Hematopoietic multipotent progenitor cell treated with erythropoietin and hydrocortisone succinate and interleukin-3 and kit ligand, for 8 days (in vitro differentiated cells): ENCODE measurements around the gene PITPNM1.
"Not testable (repeated sequence)": the region's sequence is repeated elsewhere in the genome, so short reads cannot be mapped to it uniquely, and the experiment has no call there.

Source experiments
- DNase-seq: peaks from one replicate; pipeline ENCODE4 v3.0.0-alpha.2; 2015

PITPNM1 gene

DNA sequence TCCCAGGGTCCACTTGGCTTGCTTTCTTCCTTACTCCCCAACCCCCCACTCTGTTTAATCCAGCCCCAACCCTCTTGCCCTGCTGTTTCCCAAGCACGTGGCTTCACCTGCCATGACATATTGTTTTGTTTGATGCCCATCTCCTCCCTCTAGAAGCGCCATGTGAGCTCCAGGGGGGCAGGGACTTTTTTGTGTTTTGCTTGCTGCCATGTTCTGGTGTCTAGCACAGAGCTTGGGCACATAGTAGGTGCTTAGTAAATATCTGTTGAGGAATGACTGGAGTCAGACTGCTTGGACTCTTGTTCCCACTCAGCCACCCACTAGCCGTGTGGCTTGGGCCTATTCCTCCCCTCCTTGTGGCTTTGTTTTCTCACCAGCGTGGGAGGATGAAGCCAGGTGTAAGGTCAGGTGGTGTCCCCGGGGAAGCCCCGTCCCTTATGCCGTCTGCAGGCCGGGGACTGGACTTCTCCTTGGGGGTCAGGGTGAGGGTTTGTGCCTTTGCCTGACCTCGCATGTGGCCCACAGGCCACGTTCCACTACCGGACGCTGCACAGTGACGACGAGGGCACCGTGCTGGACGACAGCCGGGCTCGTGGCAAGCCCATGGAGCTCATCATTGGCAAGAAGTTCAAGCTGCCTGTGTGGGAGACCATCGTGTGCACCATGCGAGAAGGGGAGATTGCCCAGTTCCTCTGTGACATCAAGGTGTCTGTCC, 18.5 kb downstream of the PITPNM1 start:
- DNase-seq, result no peak

DNA sequence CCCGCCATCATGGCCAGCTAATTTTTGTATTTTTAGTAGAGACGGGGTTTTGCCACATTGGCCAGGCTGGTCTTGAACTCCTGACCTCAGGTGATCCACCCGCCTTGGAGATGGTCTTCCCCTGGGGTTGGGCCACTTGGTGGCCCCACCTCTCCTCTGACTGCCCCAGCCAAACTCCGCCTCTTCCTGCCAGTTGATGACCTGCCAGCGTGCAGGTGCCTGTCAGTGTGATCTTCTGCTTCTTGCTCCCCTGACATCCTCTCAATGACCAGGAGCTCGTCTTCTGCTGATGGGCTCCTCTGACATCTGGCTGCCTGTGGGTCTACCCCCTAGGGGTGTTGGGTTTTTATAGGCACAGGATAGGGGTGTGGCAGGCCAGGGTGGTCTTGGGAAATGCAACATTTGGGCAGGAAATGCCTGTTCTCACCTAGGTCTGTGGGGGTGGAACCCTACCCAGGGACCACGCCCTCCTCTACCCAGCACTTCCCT, 19.2 kb downstream of the PITPNM1 start:
- not testable (repeated sequence) for DNase-seq

DNA sequence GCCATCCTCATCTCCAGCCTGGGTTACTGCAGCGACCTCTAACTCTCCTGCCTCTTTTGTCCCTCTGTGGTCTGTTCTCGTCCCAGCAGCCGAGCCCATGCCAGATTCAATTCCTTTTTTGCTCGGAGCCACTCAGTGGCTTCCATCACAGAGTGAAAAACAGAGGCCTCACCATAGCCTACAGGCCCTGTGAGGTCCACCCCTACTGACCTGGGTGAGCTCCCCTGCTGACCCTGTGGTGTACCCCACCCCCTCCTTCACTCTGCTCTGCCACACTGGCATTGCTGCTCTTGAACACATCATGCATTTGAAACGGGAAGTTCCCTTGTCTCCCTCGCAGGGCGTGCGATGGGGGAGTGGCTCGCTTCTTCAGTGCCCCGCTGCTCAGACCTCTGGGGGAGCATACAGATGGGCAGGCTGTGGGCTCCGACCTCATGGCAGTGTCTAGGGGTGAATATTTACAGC, 20.3 kb downstream of the PITPNM1 start:
- peak; percentile 41 for DNase-seq

DNA sequence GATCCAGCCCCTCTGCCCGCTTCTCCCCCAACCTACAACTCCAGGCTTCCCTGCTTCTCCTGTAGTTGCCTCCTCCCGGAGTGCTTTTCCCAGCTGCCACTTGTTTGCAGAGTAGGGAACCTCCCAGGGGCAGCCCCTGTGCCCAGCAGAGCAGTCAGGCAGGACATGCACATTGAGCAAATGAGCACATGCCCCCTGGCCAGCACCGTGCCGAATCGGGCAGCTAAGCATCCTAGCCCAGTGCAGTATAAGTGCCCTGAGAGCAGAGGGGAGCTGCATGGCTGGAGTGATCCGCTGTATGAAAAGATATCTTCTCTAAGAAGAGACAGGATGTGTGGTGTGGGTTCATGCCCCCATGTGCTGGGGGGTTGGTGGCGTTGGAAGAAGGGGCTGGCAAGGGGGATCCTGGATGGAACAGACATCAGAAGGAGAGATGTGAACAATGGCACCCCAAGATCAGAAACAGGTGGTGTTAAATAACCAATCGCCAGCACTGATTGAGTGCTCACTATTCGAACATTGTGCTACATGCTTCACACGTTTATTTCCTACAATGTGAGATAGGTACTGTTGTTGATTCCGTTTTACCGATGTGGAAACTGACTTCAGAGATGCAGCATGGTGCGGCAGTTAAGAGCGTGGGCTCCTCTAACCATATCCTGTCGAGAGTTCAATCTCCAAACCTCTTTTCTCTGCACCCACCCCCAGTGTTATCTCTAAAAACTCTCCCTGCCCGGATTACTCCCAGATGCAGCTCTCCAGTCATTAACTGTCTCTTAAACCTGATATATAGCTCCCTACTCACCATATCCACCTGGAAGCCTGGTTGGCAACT, 21.1 kb downstream of the PITPNM1 start:
- peak; percentile 25 for DNase-seq

DNA sequence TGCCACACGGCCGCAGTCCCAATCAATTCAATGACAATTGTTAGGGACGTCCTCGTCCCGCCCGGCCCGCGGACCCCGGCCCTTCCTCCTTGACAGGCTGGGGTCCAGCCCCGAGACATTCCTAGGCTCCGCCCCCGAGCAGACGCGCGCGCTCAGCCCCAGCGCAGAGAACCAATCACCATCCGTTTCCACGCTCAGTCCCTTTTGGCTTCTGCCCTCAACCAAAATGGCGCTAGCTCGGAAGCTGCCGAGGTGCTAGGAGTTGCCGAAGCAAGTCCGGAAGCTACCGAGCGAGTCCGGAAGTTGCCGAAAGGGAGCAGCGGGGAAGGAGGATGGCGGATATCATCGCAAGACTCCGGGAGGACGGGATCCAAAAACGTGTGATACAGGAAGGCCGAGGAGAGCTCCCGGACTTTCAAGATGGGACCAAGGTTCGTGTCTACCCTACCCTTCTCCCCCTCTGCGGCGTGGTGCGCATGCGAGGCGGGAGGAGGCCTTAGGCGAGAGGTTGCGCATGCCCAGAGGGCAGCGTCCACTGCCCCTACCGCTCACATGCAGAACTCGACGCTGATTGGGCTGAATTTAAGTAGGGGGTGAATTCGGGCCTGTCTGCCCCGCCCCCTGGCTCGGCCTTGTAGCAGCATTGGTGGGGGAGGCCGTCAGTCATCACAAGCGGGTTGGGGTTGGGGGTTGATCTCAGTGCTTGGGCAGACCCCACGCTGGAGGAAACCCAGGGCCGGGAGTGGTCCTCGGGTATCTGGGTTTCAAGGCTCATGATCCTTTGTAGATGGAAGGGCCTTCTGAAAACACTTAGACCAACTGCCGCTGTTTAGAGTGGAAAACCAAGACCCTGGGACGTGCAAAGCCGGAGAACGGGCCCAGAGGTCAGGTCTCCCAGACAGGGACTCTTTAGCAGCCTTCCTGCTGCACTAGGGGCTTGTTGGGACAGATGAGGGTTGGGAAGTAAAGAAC, 22.1 kb downstream of the PITPNM1 start, which contains the start of gene AIP:
AIP (plus strand) TSS at position 200 of the 972 bp plus-strand sequence; CDS start at position 333, 133 bp downstream.
- DNase-seq, result peak; percentile 99

DNA sequence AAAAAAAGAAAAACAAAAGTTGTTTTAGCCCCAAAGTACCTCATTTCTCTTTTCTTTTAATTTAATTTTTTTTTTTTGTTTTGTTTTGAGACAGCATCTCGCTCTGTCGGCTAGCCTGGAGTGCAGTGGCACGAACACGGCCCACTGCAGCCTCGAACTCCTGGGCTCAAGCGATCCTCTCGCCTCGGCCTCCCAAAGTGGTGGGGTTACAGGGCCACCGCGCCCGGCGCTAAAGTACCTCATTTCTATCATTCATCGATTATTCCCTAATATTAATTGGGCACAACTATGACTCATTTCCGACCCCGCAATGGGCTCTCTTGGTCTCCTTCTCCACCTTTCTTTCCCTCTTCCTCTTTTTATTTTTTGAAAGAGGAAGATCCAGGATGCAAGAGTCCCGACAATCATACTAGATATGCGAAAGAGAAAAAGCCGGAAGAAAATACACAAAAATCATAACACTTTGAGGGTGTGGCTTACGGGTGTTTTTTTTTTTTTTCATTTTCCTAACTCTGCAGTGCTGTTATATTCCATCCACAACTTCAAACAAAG, 22.8 kb downstream of the PITPNM1 start:
- no peak for DNase-seq

DNA sequence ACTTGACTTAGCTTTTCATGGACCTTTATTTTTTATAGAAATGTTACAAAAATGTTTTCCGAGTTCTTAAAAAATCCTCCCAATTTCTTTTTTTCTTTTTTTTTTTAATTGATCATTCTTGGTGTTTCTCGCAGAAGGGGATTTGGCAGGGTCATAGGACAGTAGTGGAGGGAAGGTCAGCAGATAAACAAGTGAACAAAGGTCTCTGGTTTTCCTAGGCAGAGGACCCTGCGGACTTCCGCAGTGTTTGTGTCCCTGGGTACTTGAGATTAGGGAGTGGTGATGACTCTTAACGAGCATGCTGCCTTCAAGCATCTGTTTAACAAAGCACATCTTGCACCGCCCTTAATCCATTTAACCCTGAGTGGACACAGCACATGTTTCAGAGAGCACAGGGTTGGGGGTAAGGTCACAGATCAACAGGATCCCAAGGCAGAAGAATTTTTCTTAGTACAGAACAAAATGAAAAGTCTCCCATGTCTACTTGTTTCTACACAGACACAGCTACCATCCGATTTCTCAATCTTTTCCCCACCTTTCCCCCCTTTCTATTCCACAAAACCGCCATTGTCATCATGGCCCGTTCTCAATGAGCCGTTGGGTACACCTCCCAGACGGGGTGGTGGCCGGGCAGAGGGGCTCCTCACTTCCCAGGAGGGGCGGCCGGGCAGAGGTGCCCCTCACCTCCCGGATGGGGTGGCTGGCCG, 27.7 kb downstream of the PITPNM1 start:
- not testable (repeated sequence) for DNase-seq

DNA sequence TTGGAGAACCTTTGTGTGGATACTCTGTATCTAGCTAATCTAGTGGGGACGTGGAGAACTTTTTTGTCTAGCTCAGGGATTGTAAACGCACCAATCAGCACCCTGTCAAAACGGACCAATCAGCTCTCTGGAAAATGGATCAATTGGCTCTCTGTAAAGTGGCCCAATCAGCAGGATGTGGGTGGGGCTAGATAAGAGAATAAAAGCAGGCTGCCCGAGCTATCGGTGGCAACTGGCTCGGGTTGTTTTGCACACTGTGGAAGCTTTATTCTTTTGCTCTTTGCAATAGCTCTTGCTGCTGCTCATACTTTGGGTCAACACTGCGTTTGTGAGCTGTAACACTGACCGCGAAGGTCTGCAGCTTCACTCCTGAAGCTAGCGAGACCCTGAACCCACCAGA, 28.5 kb downstream of the PITPNM1 start:
- peak; percentile 28 for DNase-seq

DNA sequence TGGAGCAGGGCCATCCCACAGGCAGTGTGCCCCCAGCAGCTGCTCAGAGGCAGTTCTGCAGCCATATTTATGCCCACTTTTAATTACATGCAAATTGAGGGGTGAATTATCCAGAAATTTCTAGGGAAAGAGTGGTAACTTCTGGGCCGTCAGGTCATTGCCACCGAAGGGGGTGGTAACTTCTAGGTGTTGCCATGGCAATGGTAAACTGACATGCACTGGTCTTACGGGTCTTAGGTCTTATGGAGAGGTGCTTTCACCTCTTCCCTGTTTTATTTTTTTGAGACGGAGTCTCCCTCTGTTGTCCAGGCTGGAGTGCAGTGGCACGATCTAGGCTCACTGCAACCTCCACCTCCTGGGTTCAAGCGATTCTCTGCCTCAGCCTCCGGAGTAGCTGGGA, 32.3 kb downstream of the PITPNM1 start:
- no peak for DNase-seq

DNA sequence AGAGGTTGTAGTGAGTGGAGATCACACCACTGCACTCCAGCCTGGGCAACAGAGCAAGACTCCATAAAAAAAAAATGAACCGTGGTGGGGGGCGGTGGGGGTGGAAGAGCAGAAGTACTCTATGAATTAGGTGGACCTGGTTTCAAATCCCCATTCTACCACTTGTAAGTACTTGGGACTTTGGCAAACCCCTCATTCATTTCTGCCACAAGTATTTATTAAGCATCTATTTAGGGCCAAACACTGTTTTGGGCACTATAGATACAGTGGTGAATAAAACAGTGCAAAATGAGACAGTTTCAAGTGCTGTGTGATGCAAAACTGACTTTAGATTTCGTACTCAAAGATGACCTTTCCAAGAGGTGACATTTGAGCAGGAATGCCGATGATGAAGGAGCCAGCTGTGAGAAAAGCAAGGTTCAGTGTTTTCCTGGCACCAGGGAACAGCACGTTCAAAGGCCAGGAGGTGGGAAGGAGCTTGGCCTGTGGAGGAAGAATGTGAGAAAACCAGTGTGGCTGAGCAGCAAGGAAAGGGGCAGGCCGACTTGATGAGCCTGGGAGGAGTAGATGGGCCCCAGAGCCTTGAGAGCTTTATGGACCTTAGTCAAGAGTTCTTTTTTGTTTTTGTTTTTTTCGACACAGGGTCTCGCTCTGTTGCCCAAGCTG, 34.7 kb downstream of the PITPNM1 start:
- DNase-seq, result no peak

DNA sequence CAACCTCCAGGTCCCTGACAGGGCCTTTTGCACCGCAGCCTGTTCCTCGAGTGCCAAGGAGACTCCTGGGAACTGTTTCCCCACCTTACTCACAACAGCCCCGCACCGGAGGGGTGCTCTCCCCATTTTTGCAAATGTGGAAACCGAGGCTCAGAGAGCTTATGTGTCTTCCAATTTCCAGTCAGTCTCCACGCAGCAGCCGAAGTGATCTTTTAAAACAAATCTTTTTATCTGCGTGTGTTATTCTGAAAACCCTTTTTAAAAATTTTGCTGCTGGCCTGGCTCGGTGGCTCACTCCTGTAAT, 35.7 kb downstream of the PITPNM1 start:
- DNase-seq, result no peak

DNA sequence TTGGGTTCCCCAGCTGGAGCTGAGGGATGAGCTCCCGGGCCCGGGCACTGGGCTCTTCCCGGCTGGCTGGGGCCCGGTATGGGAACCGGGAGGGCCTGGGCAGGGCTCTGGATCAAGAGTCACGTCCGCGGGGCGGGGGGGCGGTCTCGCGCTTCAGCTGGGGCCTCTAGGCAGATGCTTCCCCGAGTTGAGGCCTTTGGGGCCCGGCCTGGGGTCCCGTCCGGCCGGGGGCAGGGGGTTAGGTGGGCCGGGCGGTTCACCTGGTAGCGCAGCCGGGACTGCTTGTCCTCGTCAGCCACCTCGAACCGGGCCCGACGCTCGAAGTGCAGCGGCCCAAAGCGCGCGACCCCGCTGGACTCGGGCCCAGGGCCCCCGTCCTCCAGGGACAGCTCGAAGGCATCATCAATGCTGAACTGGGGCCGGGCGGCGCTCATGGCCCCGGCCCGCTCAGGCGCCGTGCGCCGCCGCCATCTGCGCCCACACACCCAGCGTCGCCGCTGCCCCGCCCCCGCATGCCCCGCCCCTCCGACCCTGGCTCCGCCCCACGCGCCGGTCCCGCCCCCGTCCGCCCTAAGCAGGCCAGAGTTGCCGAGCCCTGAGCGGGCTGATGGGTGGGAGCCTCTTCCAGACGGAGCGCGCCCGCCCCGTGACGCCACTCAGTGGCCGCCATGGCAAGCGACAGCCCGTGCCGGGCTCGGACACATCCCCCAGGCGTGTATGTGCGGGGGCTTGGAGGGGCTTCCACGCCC, 36.2 kb downstream of the PITPNM1 start, which contains the start of gene TMEM134:
TMEM134 (minus strand) TSS at position 493 of the 749 bp plus-strand sequence; CDS start at position 434, 59 bp downstream.
- peak; percentile 91 for DNase-seq

DNA sequence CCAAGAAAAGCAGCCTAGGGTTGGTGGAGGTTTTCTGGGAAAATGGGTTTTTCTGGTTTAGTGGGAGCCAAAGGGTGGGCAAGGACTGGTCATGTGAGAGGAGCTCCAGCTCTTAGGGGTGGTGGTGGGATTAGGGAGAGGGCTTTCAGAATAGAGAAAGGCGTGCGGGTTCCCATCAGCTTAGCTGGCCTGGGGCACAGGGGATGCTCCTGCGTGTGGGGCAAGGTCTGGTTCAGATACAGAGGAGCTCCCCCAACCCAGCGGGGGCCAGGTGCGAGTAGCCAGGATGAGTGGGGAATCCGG, 36.8 kb downstream of the PITPNM1 start:
- DNase-seq, result no peak

DNA sequence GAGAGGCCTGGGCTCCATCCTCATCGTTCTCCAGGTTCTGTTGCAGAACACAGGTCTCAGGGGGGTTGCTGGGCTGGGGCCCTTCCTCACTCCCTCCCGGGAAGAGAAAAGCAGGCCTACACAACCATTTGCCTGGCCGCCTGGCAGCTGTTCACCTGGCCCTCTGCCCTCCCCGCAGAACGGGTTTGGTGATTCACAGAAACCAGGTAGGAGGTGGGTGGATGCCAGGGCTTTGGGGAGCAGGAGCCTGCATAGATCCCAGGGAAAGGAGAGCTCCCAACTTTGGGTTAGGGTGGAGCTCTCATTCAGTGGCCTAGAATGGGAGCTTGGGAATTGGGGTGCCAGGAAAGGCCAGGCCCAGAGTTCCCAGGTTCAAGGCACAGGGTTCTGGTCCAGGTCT, 37.1 kb downstream of the PITPNM1 start:
- DNase-seq, result no peak

DNA sequence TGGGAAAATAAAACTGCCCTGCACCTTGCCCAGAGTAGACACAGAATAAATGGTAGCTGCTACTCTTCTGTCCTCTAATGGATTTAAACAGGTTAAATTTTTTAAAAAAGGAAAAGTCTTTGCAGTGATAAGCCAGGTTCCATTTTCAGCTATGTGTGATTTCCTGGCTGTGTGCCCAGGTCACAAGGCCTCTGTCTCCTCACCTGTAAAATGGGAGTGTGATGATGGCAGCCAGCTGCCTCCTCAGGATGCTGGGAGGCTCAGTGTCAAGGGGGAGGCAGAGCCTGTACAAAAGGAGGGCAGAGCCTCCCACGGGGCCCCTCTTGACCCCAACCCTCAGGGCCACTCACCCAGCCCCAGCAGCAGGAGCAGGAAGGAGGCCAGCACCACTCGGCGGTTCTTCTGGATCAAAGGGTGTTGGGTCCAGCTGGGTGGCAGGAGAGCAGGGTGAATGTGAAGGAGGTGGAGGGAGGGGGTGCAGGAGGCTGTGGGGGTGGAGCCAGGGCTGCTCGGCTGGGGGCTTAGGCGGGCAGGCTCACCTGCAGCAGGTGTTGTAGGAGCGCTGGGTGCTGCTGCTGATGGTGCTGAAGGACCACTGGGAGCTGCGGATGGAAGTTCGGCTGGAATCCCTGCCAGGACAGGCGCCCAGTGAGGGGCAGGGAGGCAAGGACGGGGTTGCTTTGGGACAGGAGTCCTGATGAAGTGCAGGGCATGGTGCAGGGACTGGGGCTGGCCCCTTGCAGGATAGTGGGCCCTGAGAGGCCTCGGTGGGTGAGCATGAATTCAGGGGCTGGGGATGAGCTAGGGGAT, 38.0 kb downstream of the PITPNM1 start:
- no peak for DNase-seq

DNA sequence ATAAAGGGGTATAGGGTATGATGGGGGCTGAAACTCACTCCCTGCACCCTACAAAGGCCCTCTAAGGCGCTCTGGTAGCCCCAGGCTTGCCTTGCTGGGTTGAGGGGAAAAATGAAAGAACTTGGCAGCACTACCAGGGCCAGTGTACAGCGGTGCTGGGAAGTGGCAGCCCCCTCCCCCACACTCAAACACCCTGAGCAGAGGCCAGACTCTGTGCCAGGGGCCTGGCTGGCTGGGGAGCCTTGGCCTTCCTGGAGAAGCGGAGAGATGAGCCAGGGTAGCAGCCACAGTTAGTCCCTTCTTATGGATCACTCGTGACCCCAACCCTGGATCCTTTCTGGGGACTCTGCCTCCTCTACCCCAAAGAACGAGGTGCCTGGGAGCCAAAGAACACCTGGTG, 38.8 kb downstream of the PITPNM1 start:
- DNase-seq, result no peak

DNA sequence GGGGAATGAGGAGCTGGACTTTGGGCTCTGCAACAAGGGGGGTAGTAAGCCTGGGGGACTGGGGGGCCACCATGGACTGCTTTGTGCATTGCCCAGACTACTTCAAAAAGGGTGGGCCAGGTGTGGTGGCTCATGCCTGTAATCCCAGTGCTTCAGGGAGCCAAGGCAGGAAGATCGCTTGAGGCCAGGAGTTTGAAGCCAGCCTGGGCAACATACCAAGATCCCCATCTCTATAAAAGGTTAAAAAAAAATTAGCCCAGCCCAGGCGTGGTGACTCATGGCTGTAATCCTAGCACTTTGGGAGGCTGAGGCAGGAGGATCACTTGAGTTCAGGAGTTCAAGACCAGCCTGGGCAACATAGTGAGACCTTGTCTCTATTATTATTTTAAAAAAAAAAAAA, 39.6 kb downstream of the PITPNM1 start:
- DNase-seq, result peak; percentile 53

DNA sequence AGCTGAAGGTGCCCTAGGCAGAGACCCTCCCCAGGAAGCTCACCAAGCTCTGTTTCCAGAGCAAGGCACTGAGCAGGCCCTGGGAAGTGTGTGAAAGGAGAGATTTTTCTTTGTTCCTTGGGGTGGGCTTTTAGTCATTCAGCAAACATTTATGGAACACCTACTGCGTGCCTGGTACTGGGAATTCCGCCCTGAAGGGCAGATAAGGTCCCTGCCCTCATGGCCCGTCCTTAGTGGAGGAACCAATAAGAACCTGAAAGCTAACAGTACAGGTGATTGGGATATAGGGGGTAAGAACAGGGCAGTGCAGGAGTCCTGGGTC, 40.0 kb downstream of the PITPNM1 start:
- no peak for DNase-seq

DNA sequence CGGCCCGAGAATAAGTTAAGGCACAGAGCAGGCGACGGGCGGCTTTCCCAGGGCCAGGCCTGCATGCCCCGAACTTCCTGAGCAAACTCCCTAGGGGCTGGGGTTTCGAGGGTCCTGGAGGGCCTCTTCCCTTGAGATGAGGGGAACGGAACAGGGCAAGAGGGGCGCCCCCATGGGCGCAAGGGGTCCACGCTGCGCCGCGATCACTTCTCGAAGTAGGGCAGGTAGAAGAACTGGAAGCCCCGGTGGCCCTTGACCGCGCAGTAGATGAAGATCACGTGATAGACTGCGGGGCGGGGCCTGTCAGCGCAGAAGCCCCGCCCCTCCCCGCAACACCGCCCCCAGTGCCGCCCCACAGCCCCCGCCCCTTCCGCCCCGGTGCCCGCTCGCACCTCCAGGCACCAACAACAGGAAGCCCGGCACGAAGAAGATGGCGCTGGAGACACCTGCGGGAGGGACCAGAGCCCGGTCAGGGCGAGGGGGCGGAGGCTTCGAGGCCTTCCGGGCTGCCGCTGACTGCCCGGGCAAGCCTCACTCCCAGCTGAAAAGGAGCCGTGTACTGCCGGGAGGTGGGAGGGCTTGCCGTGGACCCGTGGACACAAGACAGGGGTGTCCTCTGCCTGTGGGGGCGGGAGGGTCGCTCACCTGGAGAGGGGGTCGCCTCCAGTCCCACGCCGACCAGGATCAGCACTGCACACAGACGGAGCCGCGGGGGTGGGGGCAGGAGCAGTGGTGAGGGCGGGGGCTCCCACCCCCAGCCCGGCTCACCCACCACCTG, 40.6 kb downstream of the PITPNM1 start:
- peak; percentile 86 for DNase-seq
